Mesendoderm (in vitro differentiated cells): ENCODE measurements around the gene COA6.
"Not testable (repeated sequence)": the region's sequence is repeated elsewhere in the genome, so short reads cannot be mapped to it uniquely, and the experiment has no call there.

Experiments used
- DNase-seq: peaks from one replicate; pipeline ENCODE4 v3.0.0; 2013
- H2AK5ac ChIP-seq: 2 replicates; pipeline ENCODE4 v1.6.1; 2013; ENCODE audit warnings: low read length, inconsistent platforms
- H2BK120ac ChIP-seq: 2 replicates; pipeline ENCODE4 v1.6.1; 2013; ENCODE audit warnings: low read depth, mild to moderate bottlenecking, low read length, moderate library complexity, mixed read lengths
- H2BK15ac ChIP-seq: replicated peaks from 2 replicates; pipeline ENCODE4 v1.6.1; 2013; ENCODE audit warnings: low read depth, mild to moderate bottlenecking, moderate library complexity
- H2BK5ac ChIP-seq: 2 replicates; pipeline ENCODE4 v1.6.1; 2013; ENCODE audit warnings: low read length, inconsistent platforms
- H3K18ac ChIP-seq: 2 replicates; pipeline ENCODE4 v1.6.1; 2013; ENCODE audit warnings: mild to moderate bottlenecking, low read length, mixed read lengths
- H3K23ac ChIP-seq: one replicate; pipeline ENCODE4 v1.6.1; 2013; ENCODE audit warnings: low read length
- H3K27ac ChIP-seq: 2 replicates; pipeline ENCODE4 v1.5.1; 2013; ENCODE audit warnings: low read depth, mild to moderate bottlenecking, inconsistent platforms, low read length, moderate library complexity
- H3K27me3 ChIP-seq: 2 replicates; pipeline ENCODE4 v1.6.1; 2013; ENCODE audit warnings: low read length, control low read depth, mild to moderate bottlenecking, inconsistent platforms; ENCODE audit not compliant: insufficient read depth, poor library complexity
- H3K36me3 ChIP-seq: 2 replicates; pipeline ENCODE4 v1.6.1; 2013; ENCODE audit warnings: low read length, inconsistent platforms; ENCODE audit not compliant: control insufficient read depth, insufficient read depth
- H3K4ac ChIP-seq: one replicate; pipeline ENCODE4 v1.6.1; 2013; ENCODE audit warnings: low read depth, mild to moderate bottlenecking, low read length, moderate library complexity
- H3K4me1 ChIP-seq: 2 replicates; pipeline ENCODE4 v1.6.1; 2013; ENCODE audit warnings: low read depth, low read length, inconsistent platforms; ENCODE audit not compliant: control insufficient read depth
- H3K4me2 ChIP-seq: 2 replicates; pipeline ENCODE4 v1.6.1; 2013; ENCODE audit warnings: low read length
- H3K4me3 ChIP-seq: 2 replicates; pipeline ENCODE4 v1.5.1; 2013; ENCODE audit warnings: mild to moderate bottlenecking, low read length
- H3K56ac ChIP-seq: one replicate; pipeline ENCODE4 v1.6.1; 2013; ENCODE audit warnings: low read length
- H3K79me1 ChIP-seq: 2 replicates; pipeline ENCODE4 v1.6.1; 2013; ENCODE audit warnings: low read length, inconsistent platforms
- H3K79me2 ChIP-seq: 2 replicates; pipeline ENCODE4 v1.6.1; 2013; ENCODE audit warnings: mild to moderate bottlenecking, low read length; ENCODE audit not compliant: control insufficient read depth, insufficient read depth
- H3K9ac ChIP-seq: 2 replicates; pipeline ENCODE4 v1.6.1; 2013; ENCODE audit warnings: low read length, inconsistent platforms
- H4K5ac ChIP-seq: one replicate; pipeline ENCODE4 v1.6.1; 2013; ENCODE audit warnings: low read length
- H4K8ac ChIP-seq: one replicate; pipeline ENCODE4 v1.6.1; 2013; ENCODE audit warnings: low read depth, mild to moderate bottlenecking, control low read depth, low read length, moderate library complexity
- WGBS: extraction: QIAGEN DNeasy Blood & Tissue Kit; methylation state at CpG from one replicate; pipeline ENCODE4 v1.1.7; 2013; ENCODE audit warnings: low lambda C conversion rate, missing lambda C conversion rate; ENCODE audit not compliant: insufficient coverage; ENCODE audit errors: extremely low coverage; 5-methylcytosine and 5-hydroxymethylcytosine counted together

Gene COA6

DNA sequence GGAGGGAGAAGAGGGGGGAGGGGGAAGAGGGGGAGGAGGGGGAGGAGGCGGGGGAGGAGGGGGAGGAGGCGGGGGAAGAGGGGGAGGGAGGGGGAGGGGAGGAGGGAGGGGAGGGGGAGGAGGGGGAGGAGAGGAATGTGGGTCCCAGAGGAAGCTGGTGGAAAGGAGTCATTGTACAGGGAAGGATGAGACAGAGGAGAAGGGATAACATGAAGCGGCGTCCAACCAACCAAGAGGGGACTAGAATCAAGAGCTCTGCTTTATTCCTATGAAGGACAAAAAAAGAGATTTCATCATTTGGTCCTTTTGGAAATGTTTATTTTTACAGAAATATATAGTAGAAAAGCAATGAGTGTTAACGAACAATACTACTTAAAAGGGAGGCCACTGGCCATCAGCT, 24.5 kb downstream of the COA6 start:
- no peak overlapping the region for H3K23ac ChIP-seq
- no peak overlapping the region for H3K4me3 ChIP-seq
- H2BK120ac ChIP-seq: no peak overlapping the region
- no peak overlapping the region for H3K4ac ChIP-seq
- H3K79me2 ChIP-seq: no peaks in the 10 kb centered on the region
- H3K9ac ChIP-seq: no peak overlapping the region
- no peak overlapping the region for H4K5ac ChIP-seq
- no peak overlapping the region for H4K8ac ChIP-seq
- no peak overlapping the region for H3K18ac ChIP-seq
- H3K27me3 ChIP-seq: no peaks in the 10 kb centered on the region
- H3K4me2 ChIP-seq: no peak overlapping the region
- H2BK15ac ChIP-seq: no peak overlapping the region
- no peak overlapping the region for H3K27ac ChIP-seq
- no peaks in the 10 kb centered on the region for H3K79me1 ChIP-seq
- no peak overlapping the region for H3K56ac ChIP-seq
- H3K4me1 ChIP-seq: no peaks in the 10 kb centered on the region
- H2BK5ac ChIP-seq: no peak overlapping the region
- no CpG with 5 or more reads among the region's 5 CpGs for WGBS
- H3K36me3 ChIP-seq: no peaks in the 10 kb centered on the region
- no peak overlapping the region for H2AK5ac ChIP-seq
- DNase-seq: no peak

DNA sequence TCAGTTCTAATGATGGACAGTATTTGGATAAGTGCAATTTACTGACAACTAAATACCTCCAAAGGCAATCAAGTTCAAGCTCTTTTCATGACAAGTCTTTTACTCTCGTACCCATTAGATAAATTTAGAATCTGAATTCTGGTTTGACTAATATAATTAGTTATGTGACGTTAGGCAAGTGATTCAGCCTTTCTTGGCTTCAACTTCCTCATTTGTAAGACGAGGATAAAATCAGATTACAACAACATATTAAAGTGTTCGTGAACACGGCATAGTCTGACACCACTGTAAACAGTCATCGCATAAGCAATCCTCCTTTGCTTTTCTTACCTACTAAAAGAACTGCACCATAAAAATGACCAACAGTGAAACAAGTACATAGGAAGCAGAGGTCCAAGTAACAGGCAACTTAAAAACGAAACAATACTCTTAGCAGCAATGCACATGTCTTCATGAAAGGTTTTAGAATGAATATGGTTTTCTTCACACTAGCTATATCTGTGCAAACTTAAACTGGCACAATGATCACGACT, 25.7 kb downstream of the COA6 start:
- Histone ChIP-seq H2BK120ac (no peak overlapping the region), H3K23ac (no peak overlapping the region), H3K36me3 (no peaks in the 10 kb centered on the region), H3K4me2 (no peak overlapping the region), H3K4me1 (no peaks in the 10 kb centered on the region), H2BK5ac (no peak overlapping the region), H3K4ac (no peak overlapping the region), H3K27ac (no peak overlapping the region), H4K8ac (no peak overlapping the region), H2BK15ac (no peak overlapping the region), H3K18ac (no peak overlapping the region), H3K27me3 (no peaks in the 10 kb centered on the region), H3K9ac (no peak overlapping the region), H3K4me3 (no peak overlapping the region), H3K56ac (no peak overlapping the region), H4K5ac (no peak overlapping the region), H2AK5ac (no peak overlapping the region), H3K79me1 (no peaks in the 10 kb centered on the region), H3K79me2 (no peaks in the 10 kb centered on the region)
- WGBS: no CpG with 5 or more reads among the region's 8 CpGs
- no peak for DNase-seq

DNA sequence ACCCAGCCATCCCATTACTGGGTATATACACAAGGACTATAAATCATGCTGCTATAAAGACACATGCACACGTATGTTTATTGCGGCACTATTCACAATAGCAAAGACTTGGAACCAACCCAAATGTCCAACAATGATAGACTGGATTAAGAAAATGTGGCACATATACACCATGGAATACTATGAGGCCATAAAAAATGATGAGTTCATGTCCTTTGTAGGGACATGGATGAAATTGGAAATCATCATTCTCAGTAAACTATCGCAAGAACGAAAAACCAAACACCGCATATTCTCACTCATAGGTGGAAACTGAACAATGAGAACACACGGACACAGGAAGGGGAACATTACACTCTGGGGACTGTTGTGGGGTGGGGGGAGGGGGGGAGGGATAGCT, 26.3 kb downstream of the COA6 start:
- H3K27me3 ChIP-seq, H3K4me3 ChIP-seq, H2AK5ac ChIP-seq, H4K5ac ChIP-seq, H3K4ac ChIP-seq, H3K4me2 ChIP-seq, H3K79me2 ChIP-seq, H4K8ac ChIP-seq, H2BK120ac ChIP-seq, H3K23ac ChIP-seq, H3K18ac ChIP-seq, H3K56ac ChIP-seq, H3K9ac ChIP-seq, H3K27ac ChIP-seq, DNase-seq, H2BK5ac ChIP-seq, H2BK15ac ChIP-seq, H3K4me1 ChIP-seq, H3K79me1 ChIP-seq, H3K36me3 ChIP-seq: not testable (repeated sequence)
- WGBS: no CpG with 5 or more reads among the region's 6 CpGs

DNA sequence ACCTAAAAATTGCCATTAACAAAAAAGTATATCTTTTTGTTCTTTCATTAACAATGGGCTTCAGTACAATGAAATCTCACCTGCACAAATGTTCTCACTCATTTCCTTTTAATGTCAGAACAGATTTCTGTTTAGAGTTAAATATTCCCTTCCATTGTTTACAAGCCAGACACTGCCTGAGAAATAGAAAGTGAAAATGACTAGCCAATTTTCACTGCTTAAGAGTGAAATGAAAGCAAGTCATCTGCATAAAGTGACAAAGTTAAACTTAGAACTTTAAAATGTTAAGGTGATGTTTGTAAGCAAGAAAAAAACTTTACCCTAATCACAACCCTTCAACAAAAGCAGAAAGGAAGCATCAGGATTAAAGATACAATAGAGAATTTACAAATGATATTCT, 27.5 kb downstream of the COA6 start:
- no peak overlapping the region for H3K4me2 ChIP-seq
- no peaks in the 10 kb centered on the region for H3K79me2 ChIP-seq
- no peaks in the 10 kb centered on the region for H3K79me1 ChIP-seq
- H3K9ac ChIP-seq: no peak overlapping the region
- H3K4me3 ChIP-seq: no peak overlapping the region
- H3K27ac ChIP-seq: no peak overlapping the region
- no peak overlapping the region for H3K56ac ChIP-seq
- H3K4me1 ChIP-seq: no peaks in the 10 kb centered on the region
- H4K8ac ChIP-seq: no peak overlapping the region
- no peak overlapping the region for H2BK15ac ChIP-seq
- no peak overlapping the region for H3K18ac ChIP-seq
- H3K36me3 ChIP-seq: no peaks in the 10 kb centered on the region
- H2AK5ac ChIP-seq: no peak overlapping the region
- H2BK5ac ChIP-seq: no peak overlapping the region
- H4K5ac ChIP-seq: no peak overlapping the region
- no peak overlapping the region for H3K4ac ChIP-seq
- H2BK120ac ChIP-seq: no peak overlapping the region
- no peaks in the 10 kb centered on the region for H3K27me3 ChIP-seq
- H3K23ac ChIP-seq: no peak overlapping the region
- DNase-seq: no peak

DNA sequence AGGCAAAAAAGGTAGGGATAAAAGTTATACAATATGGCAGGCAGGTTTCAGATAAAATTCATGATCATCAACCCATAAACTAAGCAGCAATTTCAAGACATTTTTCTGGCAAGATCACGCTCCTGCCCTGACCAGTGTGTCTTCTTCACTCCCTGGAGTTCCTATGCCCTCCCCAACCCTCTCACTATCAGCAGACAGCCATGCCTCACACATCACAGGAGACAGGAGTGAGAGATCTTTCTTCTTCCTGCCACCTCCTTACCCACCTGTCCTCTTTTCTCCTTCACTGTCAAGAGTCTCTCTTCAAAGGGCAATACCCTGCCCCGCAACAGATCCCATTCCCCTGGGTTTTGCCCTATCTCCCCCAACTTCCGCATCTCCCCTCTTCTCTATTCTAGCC, 28.4 kb downstream of the COA6 start:
- WGBS: no CpG with 5 or more reads among the region's 3 CpGs
- H3K36me3 ChIP-seq: no peaks in the 10 kb centered on the region
- no peaks in the 10 kb centered on the region for H3K79me2 ChIP-seq
- H3K4me3 ChIP-seq: no peak overlapping the region
- H4K8ac ChIP-seq: no peak overlapping the region
- H3K27me3 ChIP-seq: no peaks in the 10 kb centered on the region
- no peak for DNase-seq
- no peak overlapping the region for H2AK5ac ChIP-seq
- no peak overlapping the region for H2BK120ac ChIP-seq
- H3K18ac ChIP-seq: no peak overlapping the region
- H4K5ac ChIP-seq: no peak overlapping the region
- no peak overlapping the region for H3K56ac ChIP-seq
- no peak overlapping the region for H3K27ac ChIP-seq
- H2BK5ac ChIP-seq: no peak overlapping the region
- no peak overlapping the region for H3K9ac ChIP-seq
- H3K23ac ChIP-seq: no peak overlapping the region
- no peaks in the 10 kb centered on the region for H3K4me1 ChIP-seq
- H2BK15ac ChIP-seq: no peak overlapping the region
- H3K79me1 ChIP-seq: no peaks in the 10 kb centered on the region
- no peak overlapping the region for H3K4ac ChIP-seq
- H3K4me2 ChIP-seq: no peak overlapping the region

DNA sequence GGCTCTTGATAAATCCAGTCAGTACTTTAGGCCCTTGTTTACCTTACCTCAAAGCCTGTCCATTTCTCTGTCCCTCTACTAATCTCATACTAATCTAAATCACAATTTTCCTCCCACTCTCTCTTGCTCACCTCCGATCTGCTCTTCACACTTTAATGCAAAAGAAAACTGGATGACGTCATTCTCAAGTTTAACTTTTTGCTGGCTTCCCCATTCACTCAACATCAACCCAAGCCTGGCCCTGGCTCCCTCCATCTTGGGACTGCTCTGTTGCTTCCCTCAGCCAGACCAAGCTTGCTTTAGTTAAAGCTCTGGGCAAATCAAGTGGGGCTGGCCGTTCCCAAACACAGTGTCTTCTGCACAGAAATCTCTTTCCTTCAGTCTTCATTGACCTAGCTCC, 29.7 kb downstream of the COA6 start:
- no peak overlapping the region for H4K8ac ChIP-seq
- no peak overlapping the region for H3K18ac ChIP-seq
- H4K5ac ChIP-seq: no peak overlapping the region
- no peak overlapping the region for H2BK5ac ChIP-seq
- no peaks in the 10 kb centered on the region for H3K79me2 ChIP-seq
- H3K4me1 ChIP-seq: no peaks in the 10 kb centered on the region
- no peak overlapping the region for H3K9ac ChIP-seq
- H2BK15ac ChIP-seq: no peak overlapping the region
- H3K36me3 ChIP-seq: no peaks in the 10 kb centered on the region
- H3K4ac ChIP-seq: no peak overlapping the region
- H3K4me2 ChIP-seq: no peak overlapping the region
- no peaks in the 10 kb centered on the region for H3K79me1 ChIP-seq
- no peak overlapping the region for H3K27ac ChIP-seq
- H2BK120ac ChIP-seq: no peak overlapping the region
- H2AK5ac ChIP-seq: no peak overlapping the region
- no peaks in the 10 kb centered on the region for H3K27me3 ChIP-seq
- H3K4me3 ChIP-seq: no peak overlapping the region
- no peak overlapping the region for H3K56ac ChIP-seq
- no peak for DNase-seq
- H3K23ac ChIP-seq: no peak overlapping the region
- 100% methylated on average over 1 of the region's 3 CpGs for WGBS
